HG03039 (cell line): ENCODE data around the gene RPTN.

ENCODE experiments used
- ATAC-seq: cut with Tn5 transposase; IDR thresholded peaks from one replicate; pipeline ENCODE4 v1.9.1; 2021; ENCODE audit warnings: mild to moderate bottlenecking, moderate library complexity; ENCODE audit not compliant: unreplicated experiment

RPTN gene, protein sequence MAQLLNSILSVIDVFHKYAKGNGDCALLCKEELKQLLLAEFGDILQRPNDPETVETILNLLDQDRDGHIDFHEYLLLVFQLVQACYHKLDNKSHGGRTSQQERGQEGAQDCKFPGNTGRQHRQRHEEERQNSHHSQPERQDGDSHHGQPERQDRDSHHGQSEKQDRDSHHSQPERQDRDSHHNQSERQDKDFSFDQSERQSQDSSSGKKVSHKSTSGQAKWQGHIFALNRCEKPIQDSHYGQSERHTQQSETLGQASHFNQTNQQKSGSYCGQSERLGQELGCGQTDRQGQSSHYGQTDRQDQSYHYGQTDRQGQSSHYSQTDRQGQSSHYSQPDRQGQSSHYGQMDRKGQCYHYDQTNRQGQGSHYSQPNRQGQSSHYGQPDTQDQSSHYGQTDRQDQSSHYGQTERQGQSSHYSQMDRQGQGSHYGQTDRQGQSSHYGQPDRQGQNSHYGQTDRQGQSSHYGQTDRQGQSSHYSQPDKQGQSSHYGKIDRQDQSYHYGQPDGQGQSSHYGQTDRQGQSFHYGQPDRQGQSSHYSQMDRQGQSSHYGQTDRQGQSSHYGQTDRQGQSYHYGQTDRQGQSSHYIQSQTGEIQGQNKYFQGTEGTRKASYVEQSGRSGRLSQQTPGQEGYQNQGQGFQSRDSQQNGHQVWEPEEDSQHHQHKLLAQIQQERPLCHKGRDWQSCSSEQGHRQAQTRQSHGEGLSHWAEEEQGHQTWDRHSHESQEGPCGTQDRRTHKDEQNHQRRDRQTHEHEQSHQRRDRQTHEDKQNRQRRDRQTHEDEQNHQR

DNA sequence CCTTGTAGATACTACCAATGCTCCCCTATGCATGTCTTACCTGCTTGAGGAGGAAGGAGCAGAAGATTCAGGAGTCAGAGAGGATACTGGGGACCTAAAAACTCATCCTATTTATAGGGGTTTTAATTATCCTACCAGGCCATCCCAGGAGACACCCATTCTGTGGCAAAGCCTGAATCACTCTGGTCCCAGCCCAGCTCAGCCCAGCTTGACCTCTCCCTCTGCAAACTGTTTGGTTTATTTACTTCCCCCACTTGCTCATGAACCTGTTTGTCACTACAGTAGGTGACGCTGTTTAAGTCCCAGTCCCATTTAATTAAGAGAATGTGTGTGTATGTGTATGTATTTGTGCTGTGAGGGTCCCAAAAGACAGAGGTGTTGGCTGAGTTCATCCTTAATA lies at the start of gene RPTN:
TSS of gene RPTN (minus strand) at position 85 of the 400 bp plus-strand sequence. CDS start 1,339 bp downstream, outside the sequence.
- no peak for ATAC-seq

DNA sequence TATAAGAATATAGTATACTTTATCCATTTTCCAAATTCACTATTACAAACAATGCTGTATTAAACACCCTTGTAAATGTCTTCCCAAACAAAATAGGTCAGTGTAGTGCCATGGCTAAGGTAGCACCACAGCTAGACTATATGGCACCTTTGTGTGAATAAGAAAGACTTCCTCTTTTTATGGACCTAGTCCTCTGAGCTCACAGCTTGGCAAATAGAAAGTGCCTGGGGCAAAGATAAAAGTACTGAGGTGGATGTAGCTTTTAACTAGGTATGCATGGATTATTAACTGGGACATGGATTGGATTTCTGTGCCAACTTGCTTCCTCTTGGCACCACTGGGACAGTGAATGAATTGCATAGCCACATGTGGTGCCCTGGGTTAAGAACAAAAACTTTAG lies 40.0 kb upstream of the RPTN start:
- ATAC-seq = no peak

DNA sequence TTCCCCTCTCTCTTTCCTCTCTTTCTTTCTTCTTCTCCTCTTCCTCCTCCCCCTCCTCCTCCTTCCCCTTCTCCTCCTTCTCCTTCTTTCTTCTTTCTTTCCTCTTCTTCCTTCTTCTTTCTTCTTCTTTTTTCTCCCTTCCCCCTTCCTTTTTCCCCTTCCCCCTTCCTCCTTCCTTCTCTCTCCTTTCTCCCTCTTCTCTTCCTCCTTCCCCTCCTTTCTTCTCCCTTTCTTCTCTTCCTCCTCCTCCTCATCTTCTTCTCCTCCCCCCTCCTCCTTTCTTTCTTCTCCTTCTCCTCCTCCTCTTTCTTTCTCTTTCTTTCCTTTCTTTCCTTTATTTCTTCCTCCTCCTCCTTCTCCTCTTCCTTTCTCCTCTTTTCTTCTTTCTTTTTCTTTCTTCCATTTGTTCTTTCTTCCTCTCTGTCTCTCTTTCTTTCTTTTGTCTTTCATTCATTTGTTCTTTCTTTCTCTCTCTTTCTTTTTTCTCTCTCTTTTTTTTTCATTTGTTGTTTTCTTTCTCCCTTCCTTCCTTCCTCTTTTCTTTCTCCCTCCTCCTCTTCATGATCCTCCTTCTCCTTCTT lies 38.4 kb upstream of the RPTN start:
- no peak for ATAC-seq

DNA sequence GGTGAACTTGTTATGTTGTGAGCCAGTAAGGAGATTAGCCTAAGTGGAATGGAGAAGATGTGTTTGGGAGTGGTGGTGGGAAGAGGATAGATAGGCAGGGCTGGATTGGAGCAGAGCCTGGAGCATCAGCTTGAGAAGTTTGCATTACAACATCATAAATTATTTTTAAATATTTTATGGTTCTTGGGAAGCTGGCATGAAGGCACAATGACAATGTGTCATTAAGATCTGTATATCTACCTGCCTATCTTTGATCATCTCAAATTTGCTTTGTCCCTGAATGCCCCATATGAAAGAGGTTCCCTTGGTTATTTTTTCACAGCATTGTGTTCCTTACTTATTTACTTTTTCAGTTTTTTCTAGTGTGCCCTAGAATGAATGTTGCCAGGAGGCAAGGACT lies 32.7 kb upstream of the RPTN start:
- no peak for ATAC-seq

DNA sequence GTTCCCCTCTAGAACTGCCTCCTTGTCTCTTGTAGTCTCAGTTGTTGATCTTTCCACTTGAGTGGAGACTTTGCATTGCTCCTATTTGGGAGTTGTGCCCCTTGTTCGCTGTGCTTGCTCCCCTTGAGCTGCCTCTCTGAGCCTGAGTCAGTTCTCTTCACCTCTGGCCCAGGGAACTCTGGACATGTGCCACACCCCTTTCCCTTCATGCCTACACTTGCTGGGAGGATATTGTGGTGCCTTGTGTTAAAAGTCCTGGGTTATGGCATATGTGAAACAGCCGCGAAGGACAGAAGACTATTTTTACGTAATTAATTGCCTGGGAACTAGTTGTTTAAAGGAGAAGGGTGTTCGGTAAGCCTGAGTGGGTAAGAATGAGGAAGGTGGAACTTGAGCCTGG lies 32.2 kb upstream of the RPTN start:
- no peak for ATAC-seq

DNA sequence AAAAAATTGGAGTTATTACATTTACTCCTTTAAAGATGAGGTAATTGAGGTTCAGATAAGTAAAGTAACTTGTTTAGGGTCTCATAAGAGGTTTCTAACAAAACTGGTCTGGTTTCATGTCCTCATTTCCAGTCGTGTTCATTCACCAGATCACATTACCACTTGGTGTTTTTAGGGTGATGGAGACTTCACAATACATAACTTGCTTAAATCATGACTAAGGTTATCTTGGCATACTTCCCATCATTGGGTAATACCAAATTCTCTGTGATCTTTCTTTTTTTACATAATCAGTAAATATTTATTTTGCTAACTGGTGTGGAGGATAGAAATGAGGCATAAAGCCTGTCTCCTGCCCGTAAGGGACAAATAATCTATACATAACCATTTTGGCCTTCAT lies 31.6 kb upstream of the RPTN start:
- no peak for ATAC-seq

DNA sequence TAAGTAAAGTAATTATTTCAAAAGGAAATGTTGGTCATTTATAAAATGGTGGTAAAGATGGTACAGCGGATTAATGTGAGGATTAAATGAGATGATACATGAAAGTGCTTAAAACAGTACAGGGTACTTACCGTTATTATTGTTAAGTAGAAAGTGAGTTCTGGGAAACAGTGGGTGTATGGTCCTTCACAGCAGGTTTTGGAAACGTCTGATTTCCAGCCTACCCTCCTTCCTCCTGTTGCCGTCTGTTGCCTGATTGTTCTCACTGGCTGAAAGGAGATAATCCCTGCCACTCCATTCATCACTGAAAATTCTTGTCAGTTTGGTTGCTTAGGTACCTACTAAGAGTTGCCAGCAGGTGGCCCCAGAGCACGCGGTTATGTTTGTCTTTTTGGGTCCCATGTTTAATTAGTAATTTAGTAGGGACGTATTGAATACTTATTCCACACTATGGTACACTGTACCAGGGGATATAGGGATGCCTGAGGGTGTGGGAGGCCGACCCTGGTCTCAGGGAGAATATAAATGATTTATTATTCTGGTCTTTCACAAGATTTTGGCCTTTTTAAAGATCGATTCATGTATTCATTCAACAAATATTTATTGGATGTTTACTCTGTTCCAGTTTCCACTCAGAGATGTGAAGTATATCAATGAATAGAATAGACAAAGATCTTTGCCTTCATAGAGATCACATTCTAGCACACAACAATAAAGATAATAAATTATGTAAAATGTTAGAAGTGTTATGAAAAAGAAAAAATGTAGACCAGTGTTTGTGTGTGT lies 30.8 kb upstream of the RPTN start:
- no peak for ATAC-seq

DNA sequence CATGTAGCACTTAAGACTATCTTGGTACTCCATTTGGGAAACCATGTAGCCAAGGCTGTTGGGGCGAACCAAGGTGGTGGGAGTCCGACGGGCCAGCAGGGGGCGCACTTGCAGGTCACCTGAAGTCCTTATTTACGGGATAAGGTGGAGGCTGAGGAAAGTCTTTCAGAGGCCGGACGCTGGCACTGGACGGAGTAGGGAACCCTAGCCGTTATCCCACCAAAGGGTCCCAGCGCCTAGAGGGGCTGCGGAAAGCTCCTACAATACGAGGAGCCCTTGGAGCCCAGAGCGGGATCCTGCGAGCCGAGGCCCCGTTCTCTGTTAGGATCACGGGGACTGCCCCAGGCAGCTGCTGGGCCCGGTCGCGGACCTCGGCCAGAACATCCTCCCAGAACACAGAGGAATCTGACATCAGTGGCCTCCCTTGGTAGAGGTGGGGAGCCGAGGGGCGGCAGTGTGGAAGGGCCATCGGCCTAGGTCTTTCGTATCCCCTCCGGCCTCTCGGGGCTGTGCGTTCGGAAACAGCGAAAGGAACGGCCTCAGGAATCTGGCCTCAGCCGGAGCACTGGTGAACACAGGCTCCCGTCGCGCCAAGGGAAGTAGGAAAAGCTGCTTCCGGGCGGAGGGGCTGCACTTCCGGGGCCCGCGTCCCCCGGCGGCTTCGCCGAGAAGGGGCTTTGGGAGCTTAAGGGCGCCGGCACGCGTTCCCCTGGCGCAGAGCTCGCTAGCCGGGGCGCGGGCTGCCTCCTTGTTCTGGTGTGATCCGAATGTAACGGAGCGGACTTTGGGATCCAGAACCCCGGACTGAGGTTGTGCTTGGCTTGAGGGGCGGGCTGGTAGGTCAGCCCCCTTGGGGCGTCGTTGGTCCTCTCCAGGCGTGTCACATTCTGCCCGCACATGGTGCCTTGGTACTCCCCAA lies 29.9 kb upstream of the RPTN start:
- ATAC-seq = no peak

DNA sequence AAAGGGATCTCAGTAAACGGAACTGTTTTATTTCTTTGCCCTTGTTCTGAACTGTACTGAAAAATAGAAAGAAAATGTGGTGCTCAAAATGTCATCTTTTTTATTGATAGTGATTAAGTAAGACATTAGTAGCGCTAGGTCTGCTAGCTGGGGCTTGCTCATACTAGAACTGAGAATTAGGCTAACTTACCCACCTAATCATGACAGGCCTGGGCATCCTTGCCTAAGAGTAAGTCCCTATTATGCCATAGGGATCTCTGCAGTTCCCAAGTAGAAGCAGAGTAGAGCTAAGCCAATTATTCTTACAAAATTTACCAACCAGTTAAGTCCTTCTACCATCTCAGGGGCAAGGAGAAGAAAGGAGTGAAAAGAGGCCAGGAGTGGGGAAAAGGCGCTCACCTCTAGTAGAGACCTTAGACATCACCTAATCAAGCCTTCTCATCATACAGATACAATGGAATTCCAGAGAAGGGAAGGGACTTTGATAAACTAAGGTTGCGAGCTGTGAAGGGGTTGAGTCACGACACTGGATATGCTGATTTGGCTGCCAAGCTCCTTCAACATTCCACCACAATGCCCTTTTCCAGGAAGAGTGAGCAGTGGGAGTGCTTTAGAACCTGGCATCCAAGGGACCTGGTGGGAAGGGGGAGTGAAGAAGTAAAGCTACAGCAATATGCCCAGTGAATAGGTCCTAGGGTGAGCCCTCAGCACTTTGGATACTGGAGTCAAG lies 27.7 kb upstream of the RPTN start:
- no peak for ATAC-seq

DNA sequence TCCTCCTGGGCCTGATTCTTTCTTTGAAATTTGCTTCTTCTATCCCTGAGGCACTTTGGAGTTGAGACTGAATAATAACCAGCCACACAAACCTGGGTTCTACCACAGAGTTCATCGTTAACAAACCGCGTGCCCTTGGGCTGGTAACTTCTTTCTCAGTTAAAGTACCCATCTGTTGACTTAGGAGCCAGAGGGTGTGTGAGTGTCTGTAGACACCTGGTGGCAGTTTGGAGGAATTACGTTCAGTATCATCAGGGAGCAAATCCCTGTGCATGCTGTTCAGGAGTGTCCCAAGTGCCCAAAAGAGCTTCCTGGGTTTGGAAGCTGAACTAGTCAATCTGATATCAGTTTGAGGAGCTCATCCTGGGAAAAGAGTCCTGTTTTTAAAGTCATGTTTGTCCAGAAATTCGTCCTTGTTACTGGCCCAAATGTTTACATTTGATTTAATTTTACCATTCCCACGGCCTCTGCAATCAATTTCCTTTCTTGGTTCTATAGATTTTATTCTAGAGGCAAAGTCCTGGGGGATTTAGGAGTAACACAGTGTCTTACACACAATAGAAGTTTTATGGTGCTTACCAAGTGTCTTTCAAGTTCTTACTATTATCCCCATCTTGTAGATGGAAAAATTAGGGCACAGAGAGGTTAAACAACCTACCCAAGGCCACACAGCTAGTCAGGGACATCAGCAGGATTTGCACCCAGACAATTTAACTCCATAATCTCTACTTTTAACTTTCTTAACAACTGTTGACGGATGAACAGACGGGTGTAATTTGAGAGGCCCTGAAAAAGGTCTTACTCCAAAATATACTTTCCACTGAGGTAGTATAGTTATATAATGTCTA lies 26.7 kb upstream of the RPTN start:
- ATAC-seq = no peak

DNA sequence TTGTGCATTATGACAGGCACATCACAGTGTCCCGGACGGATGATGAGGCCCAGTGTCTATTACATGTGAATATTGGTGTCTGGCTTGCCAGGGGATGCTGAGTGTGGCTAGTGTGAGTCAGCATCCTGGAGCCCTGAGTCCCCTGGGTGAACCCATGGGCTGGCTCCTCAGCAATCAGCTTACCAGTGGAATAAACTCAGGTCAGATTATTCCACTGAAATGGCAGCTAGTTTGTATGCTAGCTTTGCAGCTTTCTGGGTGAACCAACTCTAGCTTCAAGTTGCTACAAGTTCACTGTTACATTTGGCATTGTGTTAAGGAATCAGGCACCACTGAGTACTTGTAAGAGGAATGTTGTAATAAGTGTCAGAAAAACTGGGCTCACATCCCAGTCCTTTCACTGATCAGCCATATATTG lies 23.9 kb upstream of the RPTN start:
- ATAC-seq = no peak

DNA sequence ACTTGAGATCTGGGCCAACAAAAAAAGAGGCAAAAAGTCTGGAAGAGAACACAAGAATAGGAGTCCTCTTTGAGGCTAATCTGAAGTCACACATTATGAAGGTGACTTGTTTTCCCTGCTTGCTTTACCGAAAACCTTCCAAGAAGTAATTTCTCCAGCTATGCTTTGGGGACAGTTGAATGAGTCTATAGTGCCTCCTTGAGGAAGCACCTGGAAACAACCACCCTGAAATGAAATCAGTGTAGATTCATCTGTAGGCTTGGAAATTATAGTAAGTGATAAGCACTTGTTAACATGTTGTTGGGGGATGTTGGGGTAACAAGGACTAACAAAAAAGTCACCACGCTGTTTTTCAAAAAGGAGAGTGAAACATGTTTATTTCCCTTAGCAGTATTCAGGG lies 23.4 kb upstream of the RPTN start:
- ATAC-seq = no peak

DNA sequence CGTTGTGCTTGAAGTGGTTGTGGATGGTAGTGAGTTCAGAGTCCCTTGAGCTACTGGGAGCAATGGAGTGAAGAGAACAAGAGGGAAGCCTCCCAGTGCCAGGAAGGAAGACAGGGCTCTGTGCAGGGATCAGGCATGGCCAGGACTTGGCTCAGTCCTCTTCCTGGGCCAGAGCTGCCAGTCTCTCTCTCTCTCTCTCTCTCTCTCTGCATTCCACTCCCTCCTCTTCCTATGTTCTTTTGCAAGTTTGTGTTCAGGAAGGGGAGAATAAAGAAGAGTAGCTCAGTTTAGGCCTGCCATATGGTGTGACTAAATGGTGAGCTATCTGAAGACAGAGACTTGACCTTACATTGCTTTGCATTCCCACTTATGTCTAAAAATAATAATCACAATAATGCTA lies 20.5 kb upstream of the RPTN start:
- no peak for ATAC-seq

DNA sequence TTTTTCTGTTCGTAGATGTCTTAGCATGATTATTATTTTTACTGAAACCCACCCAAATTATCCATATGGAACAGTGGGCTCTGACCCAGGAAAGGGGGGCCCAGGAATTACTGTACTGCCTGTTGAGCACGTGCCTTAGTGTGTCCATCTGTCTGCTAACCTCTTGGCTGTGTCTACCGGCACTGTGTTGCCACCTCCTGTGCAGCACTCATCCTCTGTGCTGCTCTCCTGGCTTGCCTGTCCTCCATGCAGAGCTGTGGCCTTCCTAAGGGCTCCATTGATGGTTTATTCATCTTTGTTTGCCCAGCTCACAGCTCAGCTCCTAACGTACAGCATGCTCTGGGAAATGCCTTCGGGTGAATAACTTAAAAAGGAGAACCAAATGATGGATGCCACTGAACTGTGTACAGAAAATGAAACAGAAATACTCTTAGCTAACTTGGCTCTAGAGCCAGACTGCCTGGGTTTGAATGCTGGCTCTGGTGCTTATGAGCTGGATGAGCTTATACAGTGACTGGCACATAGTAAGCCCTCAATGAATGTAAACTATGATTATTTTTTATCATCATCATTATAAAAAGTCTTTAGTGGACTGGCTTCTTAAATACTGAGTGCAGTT lies 11.4 kb upstream of the RPTN start:
- ATAC-seq = no peak

DNA sequence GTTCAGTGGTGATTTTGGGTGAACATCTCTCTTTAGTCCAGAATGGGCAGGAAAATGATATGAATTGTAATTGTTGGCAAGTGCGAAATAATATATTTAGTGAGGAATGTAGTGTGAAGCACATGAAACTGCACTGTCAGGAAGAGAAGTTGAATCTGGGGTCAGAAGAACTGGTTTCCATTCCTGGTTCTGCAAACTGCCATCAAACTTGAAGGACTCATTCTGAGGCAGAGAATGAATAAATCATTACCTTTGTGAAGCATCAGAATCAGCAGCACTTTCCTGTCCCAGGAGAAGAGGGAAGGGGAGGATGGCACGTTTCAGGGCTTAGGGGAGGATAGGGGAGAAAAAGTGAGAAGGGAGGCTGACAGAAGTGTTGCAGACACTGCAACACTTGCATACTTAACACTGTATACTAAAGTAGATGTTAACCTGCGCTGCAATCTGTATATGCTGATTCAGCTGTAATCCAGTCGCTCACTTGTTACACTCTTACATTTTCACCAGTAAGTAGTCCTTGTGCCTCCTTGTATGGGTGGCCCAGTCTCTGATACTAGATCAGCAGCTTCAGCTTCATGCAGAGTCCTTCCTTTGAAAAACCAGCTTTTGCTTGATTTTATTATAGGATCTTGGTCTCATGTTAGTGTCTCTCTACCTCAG lies 10.5 kb upstream of the RPTN start:
- no peak for ATAC-seq

DNA sequence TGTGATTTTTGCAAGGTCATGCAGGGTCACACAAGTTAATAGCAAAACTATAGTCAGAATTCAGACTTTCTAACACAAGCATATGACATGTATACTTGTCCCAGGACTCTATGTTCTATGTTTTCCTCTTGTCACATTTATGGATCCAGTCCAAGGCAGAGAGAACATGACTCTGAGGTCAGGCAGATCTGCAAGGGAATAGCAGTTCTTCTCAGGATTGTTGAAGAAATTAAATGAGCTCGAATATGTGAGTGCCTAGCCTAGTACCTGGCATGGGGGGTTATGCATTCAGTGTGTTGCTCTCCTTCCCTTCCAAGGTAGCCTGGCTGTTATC lies 9.5 kb upstream of the RPTN start:
- no peak for ATAC-seq

DNA sequence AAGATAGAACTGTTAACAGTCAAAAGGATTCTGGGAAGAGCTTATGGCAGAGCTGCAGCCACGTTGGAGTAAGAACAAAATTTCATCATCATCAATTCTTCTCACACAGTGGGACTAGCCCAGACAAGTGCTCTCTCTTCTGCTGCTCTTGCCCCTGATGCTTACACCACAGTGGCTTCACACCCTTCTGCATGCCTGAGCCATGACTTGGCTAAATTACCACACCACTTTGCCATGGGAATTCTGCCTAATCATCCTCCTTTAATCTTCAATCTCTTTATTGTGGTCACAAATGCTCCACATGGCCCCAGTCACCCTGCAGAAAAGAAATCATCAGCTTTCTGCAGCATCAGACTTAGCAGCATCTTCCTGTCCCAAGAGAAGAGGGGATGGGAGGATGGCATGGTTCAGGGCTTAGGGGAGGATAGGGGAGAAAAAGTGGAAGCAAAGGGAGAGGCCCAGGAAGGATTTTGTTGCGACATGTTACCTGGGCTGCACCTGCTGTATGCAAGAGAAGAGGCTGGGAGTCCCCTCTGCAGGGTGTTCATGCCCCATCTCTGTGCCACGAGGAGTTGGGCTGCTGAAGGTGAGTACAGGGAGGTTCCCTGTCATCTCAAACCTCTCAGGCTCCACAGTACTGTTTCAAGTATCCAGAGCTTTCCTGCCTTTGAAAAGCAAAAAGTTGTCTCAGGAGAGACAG lies 9.0 kb upstream of the RPTN start:
- ATAC-seq = no peak
